Right ventricle myocardium superior (tissue), 1 donor: ENCODE measurements around the gene ST8SIA1. TPM values are rescaled to one million over a fixed set of nuclear protein-coding genes. Genes with fewer than 3 reads are reported as not detected.
"Not testable (repeated sequence)": the region's sequence is repeated elsewhere in the genome, so short reads cannot be mapped to it uniquely, and the experiment has no call there.

ENCODE experiments used
- ATAC-seq: fragments of 200-7000 bp; cut with Tn5 transposase; one replicate; pipeline ENCODE4 v1.9.1; 2020; ENCODE audit warnings: mild to moderate bottlenecking; ENCODE audit not compliant: poor library complexity
- DNase-seq: peaks from one replicate; pipeline ENCODE4 v3.0.0-alpha.2; 2020
- intact Hi-C: fragments of 100-400 bp; cut with DNase I; formaldehyde crosslinking; loops from one replicate; pipeline ENCODE4 v1.11.2; 2022
- total RNA-seq: library from RNA; stranded (reverse); fragmentation: NEBNext Ultra II Directional; extraction: Animal tissue kit (Norgen Biotek cat#: 25700); gene quantifications from one replicate; pipeline ENCODE4 v1.2.1, GENCODE V29; 2021
- donor health status: DM: no; HTN: yes; CAD: no; lungs with severe emphysema.

ST8SIA1 gene
- total RNA-seq, 1 donor from 2014 or later, result 3.3 TPM

DNA sequence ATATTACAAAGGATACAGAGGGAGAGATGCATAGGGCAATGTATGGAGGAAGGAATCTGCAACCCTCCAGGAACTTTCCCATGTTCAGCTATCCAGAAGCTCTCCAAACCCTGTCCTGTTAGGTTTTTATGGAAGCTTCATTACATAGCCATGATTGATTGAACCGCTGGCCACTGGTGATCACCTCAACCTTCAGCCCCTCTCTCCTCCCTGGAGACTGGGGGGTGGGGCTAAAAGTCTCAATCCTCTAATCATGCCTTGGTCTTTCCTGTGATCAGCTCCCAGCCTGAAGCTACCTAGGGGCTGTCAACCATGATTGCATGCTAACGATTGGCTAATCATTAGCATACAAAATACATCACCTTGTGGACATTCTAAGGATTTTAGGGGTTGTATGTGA is 123.4 kb downstream of the ST8SIA1 start:
- intact Hi-C loops, result no loop called here
- DNase-seq (no peak), ATAC-seq (no peak)

DNA sequence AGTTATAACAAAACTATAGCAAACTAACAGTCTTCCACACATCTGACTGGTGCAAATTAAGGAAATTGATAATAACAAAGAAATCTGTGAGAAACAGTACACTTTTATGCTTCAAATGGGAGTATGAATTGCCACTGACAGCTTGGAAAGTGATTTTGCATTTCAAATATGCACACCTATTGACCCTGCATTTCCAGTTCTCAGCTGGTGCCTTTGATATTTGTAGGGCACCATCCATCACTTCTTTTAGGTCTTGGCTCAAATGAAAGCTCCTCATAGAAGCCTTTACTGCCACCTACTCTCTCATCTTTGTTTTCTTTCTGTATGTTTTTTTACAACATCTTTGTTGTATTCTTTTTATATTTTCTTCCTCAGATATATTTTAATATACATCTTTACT is 125.1 kb downstream of the ST8SIA1 start:
- ATAC-seq, result no peak
- no peak for DNase-seq
- intact Hi-C loops, result no loop called here

DNA sequence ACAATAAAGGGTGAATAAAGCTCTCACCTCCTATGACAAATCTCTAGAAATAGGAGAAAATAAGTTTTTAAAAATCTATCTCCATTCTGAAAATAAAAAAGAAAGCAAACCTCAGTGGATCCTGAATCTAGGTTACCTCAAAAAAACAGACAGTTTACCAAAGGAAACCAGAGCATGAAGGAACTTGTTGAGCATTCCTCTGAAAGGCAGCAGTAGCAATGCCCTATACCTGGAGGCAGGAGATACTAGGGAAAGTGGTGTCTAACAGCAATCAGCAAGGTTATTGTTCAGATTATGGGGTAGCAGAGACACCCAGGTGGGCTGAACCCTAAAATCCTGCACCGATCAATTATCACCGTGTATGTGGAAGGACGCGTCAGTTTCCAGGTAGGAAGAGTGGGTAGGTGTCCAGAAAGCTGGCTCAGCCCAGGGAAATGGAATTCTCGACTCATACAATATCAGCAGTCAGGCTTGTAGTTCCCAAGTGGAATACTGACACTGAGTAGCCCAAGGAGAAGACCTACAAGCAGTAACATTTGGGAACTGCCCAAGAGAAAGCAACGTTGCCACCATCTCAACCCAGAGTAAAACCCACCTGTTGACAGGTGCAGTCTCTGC is 128.3 kb downstream of the ST8SIA1 start:
- ATAC-seq (no peak), DNase-seq (no peak)
- intact Hi-C loops, result no loop called here

DNA sequence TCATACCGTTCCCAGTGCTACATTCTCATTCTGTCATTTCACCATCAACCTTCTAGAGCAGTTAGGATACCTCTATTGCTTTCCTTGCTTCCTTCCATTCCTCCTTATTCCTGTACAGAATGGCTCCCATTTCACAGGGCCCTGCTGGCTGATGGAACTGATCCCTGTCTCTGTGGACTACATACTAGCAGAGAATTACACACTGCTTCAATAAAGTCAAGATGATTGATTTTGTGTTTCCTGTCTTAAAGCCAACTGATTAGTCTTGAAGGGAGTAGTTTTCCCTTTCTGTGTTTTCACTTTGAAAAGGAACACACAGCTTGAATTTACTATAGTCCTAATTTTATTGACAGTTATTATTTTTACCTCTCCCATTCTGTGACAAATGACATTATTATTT is 130.1 kb downstream of the ST8SIA1 start:
- ATAC-seq, result no peak
- no peak for DNase-seq
- intact Hi-C loops, result no loop called here

DNA sequence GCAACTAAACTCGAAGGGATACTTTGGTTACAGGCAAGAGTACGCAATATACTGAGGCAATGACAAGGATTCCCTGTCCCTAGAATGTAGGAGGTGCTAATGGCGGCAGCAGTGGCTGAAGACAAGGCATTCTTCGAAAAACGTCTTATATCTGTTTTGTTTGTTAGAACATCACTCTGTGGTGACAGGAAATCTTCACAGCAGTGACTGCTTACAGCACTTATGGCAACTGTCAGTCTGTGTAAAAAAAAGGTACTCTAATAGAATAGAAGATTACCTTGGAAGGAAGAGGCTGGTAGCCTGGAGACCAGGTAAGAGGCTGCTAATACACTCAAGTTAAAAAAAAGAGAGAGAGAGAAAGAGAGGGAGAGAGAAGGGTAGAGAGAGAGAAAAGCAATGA is 131.7 kb downstream of the ST8SIA1 start:
- no peak for ATAC-seq
- intact Hi-C loops, result no loop called here
- no peak for DNase-seq

DNA sequence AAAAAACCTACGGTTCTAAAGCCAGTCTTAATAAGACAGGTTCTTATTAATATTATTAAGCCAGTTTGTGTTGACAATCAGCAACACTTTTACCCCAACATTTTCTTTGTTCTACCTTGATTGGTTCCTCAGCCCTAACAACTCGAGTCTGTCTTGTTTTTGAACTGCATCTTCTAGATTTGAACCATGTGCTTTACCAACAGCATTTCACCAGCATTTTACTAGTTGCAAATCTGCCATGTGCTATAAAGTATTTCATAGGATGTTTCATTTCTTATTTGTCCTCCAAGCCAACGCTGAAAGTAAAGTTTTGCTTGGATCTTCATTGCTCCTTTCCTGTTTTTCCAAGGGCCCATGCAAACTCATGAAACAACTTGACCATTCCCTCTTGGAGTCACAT is 133.4 kb downstream of the ST8SIA1 start:
- intact Hi-C loops, result no loop called here
- ATAC-seq (no peak), DNase-seq (no peak)

DNA sequence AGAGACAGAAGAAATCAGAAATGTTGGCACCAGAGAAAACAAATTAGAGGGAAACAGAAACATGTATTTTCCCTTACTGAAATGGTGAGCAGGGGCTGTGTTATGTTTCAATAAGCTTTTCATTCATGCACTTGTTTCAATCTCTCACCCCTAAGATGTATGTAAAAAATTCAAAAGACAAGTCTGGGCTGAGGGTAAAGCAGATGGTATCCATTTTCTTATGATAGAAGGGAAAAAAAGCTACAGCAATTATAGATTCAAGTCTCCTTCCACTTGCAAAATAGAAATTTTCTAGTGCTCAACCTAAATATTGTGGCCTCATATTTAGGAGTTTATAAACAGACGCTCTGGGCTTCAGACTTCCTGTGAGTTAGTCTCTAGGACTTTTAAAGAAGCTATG is 138.3 kb downstream of the ST8SIA1 start:
- no peak for ATAC-seq
- DNase-seq, result no peak
- intact Hi-C loops, result no loop called here

DNA sequence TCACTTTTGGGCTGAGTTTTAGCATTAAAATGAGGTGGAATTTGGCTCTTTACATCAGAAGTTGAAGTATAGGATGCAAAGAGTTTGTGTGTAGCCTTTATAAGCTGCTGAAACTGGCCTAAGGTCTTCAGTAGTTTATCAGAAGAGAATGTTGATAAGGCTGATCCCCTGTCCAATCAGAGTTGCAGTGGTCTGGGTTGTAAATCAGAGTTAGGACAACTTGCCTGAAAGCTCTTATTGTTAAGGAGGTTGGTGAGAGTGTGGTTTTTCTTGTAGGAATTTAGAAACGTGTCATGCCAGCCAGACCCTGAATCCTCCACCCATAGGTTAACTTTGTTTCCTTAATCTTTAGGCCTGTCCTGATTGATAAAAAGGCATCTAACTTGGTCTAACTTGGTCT is 143.5 kb downstream of the ST8SIA1 start:
- ATAC-seq (no peak), DNase-seq (no peak)
- intact Hi-C loops, result no loop called here

DNA sequence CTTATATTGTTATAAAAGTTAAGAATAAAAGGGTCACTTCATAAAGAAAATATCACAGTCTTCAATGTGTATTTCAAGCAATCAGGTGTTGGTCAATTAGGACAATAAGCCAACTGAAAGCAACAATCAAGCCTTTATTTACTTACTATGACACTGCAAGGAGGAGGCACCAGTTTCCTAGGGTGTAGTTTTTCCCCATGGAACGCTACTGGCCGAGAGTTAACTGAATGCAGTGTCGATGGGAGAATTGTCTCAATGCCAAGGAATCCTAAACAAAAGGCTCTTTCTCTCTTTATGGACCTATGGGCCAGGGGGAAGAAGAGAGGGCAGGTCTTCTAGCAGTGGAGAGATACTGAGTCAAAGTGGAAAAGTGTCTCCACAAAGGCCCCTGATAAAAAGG is 146.1 kb downstream of the ST8SIA1 start:
- ATAC-seq (no peak), DNase-seq (no peak)
- intact Hi-C loops, result no loop called here

DNA sequence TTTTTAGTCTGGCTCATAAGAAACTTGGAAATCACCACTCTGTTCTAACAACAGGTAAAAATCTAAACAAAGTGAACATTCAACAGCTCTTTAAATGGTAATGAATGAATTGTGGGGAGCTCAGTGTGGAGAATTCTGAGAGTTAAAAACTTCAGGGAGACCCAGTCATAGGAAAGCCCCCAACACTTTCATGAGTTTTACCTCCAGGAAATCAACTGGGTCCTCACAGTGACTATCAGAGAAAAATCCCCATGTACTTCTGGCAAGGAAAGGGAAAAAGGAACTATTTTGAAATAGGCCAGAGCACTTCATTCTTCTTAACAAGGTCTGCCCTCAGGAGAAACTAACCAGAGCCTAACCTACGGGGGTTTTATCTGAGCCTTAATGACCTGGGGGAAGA is 153.8 kb downstream of the ST8SIA1 start:
- DNase-seq, result no peak
- no peak for ATAC-seq
- intact Hi-C loops, result no loop called here

DNA sequence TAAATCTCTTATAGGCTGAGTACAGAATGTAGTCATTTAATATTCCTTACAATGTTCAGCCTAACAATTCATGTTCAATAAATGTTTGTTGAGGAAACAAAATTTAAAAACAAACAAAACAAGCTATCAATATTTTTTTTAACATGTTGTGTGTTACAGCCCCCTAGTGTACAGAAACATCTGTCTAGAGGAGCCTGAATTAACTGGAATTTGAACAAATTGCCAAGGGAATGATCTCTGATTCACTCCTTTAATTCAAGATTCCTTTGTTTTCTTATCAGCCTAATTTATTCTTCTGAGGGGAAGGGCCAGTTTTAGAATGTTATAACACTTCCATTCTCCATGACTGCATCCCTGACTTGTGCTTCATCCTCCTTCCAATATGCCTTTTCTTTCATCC is 161.3 kb downstream of the ST8SIA1 start:
- ATAC-seq, result no peak
- no peak for DNase-seq
- intact Hi-C loops, result no loop called here

DNA sequence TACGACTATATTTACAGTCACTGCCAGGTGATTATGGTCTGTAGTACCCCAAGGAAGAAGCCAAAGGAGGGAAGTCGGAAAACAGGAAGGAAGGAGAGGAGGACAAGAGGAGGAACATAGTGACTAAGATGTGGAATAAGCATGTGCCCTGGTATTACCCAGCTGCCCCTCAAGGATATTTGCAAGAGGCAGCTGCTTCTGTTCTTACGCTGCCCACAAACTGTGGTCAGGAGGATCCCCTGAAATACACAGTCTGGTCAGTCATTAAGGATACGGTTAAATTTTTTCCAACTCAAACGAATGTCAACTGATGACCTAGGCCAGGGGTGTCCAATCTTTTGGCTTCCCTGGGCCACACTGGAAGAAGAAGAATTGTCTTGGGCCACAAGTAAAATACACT is 162.0 kb downstream of the ST8SIA1 start:
- DNase-seq (no peak), ATAC-seq (no peak)
- intact Hi-C loops, result no loop called here

DNA sequence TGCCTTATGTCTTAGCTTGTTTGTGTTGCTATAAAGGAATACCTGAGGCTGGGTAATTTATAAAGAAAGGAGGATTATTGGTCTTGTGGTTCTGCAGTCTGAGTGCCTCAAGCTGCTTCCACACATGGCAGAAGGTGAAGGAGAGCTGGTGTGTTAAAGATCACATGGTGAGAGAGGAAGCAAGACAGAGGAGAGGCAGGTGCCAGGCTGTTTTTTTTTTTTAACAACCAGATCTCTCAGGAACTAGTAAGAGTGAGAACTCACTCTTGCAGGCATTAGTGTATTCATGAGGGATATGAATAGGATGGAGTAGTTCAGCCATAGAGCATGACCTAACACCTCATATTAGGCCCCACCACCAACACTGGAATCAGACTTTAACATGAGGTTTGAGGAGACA is 165.1 kb downstream of the ST8SIA1 start:
- ATAC-seq (no peak), DNase-seq (no peak)

DNA sequence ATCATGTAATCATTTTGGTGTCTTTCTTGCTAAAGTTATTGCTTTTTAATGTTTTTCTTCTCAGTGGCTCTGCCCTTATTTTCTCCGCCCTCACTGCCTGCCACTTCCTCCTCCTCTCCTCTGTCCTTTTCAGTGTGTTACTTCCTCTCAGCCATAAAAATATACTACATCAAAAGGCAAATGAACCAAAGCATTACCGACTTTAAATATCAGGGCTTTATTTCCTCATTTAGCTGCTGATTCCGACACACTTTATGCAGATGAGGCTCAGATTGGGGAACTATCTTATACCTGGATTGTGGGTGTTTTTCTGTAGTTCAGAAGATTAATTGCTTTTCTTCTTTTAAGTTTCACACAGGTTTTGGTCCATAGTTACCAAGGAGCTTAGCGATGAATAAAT is 170.4 kb downstream of the ST8SIA1 start:
- DNase-seq (no peak), ATAC-seq (no peak)
- intact Hi-C loops, result no loop called here

More for the DNA sequence above, 165.1 kb downstream of the ST8SIA1 start:
- intact Hi-C loops, result no loop called here

DNA sequence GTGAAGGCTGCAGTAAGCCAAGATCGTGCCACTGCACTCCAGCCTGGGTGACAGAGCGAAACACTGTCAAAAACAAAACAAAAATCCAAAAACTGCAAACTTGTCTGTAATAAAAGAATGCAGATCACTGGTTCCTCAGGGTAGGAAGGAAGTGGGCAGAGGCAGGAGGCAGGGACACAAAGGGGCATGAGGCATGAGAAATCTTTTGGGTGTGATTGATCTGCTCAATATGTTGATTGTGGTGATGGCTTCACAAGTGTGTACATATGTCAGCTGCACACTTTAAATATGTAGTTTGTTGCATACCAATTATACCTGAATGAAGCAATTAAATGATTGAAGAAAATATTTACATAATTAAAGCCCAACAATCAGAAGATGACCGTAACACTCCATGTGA is 170.9 kb downstream of the ST8SIA1 start:
- DNase-seq, result no peak
- intact Hi-C loops, result no loop called here
- ATAC-seq, result no peak

DNA sequence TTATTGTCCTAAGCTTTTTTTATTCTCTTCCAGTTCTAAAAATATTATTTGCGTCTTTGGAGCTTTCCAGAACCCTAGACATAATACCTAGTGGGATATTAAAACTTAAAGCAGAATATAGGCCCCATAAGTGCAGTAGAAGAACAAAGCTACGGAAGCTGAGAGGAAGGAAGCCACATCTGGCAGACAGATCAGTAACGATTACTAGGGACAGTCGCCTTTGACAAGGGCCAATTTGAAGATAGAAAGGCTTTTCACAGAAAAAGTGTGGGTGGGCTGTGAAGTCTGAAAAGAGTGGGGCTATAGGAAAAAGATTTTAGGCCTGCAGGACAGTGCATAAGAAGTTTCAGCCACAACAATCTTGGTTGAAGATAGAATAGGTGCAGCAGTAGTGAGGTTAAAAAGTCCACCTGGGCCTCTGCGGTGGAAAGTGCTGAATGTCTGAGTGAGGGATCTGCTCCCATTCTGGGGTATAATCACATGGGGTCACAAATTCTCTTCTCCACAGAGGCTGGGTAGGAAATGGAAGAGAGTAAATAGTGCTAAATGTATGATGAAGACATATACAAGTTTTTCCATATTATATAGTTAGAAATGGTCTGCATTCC is 174.0 kb downstream of the ST8SIA1 start:
- no peak for DNase-seq
- ATAC-seq, result no peak
- intact Hi-C loops, result no loop called here

DNA sequence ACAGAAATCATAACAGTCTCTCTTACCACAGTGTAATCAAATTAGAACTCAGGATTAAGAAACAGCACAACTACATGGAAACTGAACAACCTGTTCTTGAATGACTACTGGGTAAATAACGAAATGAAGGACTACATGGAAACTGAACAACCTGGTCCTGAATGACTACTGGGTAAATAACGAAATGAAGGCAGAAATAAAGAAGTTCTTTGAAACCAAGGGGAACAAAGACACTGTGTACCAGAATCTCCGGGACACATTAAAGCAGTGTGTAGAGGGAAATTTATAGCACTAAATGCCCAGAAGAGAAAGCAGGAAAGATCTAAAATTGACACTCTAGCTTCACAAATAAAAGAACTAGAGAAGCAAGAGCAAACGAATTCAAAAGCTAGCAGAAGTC is 185.2 kb downstream of the ST8SIA1 start:
- DNase-seq, intact Hi-C loops: not testable (repeated sequence)

DNA sequence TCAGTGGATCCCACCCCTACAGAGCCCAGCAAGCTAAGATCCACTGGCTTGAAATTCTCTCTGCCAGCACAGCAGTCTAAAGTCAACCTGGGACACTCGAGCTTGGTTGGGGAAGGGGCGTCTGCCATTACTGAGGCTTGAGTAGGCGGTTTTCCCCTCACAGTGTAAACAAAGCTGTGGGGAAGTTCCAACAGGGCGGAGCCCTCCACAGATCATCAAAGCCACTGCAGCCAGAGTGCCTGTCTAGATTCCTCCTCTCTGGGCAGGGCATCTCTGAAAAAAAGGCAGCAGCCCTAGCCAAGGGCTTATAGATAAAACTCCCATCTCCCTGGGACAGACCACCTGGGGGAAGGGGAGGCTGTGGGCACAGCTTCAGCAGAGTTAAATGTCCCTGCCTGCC is 187.8 kb downstream of the ST8SIA1 start:
- DNase-seq, ATAC-seq, intact Hi-C loops: not testable (repeated sequence)

More for the DNA sequence above, 185.2 kb downstream of the ST8SIA1 start:
- not testable (repeated sequence) for ATAC-seq
